HEK293T (cell line): ENCODE measurements around the gene CYP26A1.

Source experiments
- FOXK2 ChIP-seq: fragments of 450-650 bp; IDR thresholded peaks from 2 replicates; pipeline ENCODE4 v1.6.1; 2016; ENCODE audit warnings: mild to moderate bottlenecking
- HDGF ChIP-seq: fragments of 450-650 bp; IDR thresholded peaks from 2 replicates; pipeline ENCODE4 v1.6.1; 2017; ENCODE audit warnings: antibody characterized with exemption, borderline replicate concordance
- LEF1 ChIP-seq: fragments of 450-650 bp; IDR thresholded peaks from 2 replicates; pipeline ENCODE4 v1.6.1; 2017; ENCODE audit warnings: mild to moderate bottlenecking, borderline replicate concordance
- TARDBP ChIP-seq: fragments of 450-650 bp; IDR thresholded peaks from 2 replicates; pipeline ENCODE4 v1.6.1; 2016

DNA sequence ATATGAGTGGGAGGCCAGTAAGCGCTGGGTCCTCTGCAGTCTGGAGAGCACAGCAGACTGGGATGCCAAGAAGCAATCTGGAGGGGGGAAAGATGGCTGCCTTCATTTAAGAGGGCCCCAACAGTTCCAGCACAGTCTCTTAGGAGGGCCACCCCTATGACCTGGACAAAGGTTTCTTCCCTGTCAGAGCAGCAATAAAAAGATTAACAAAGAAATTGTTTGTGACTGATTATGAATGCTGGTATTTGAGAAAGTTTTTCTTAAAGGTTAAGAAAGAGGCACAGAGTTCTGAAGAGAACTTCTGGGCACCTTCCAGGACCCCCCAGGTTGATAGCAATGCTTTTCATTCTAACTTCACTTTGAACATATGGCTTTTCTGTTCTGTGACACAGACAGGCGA is 52.3 kb downstream of the CYP26A1 start:
- TF ChIP-seq TARDBP (no peak), FOXK2 (no peak), LEF1 (no peak), HDGF (no peak)
